GM21619 (cell line): Measurements from ENCODE around the gene DOP1B.
"Not testable (repeated sequence)": the region's sequence is repeated elsewhere in the genome, so short reads cannot be mapped to it uniquely, and the experiment has no call there.

Source experiments
- ATAC-seq: cut with Tn5 transposase; IDR thresholded peaks from one replicate; pipeline ENCODE4 v1.9.1; 2021; ENCODE audit not compliant: unreplicated experiment

The DOP1B gene

GRCh38 chr21:36156815-36157670 is at the start of gene DOP1B:
Gene DOP1B (plus strand): TSS chr21:36156824. CDS start chr21:36164734, 7,910 bp downstream.
- peak; percentile 16 for ATAC-seq

GRCh38 chr21:36109868-36110267 is 46.8 kb upstream of the DOP1B start:
- no peak for ATAC-seq

GRCh38 chr21:36111238-36111637 is 45.4 kb upstream of the DOP1B start:
- ATAC-seq = no peak

- no peak for ATAC-seq
These were observed 42.8 kb upstream of the DOP1B start for GRCh38 chr21:36113647-36114428.

- no peak for ATAC-seq
These were observed 41.4 kb upstream of the DOP1B start for GRCh38 chr21:36115138-36115730.

- no peak for ATAC-seq
These were observed 39.3 kb upstream of the DOP1B start for GRCh38 chr21:36117286-36117741.

GRCh38 chr21:36120304-36120888 is 36.2 kb upstream of the DOP1B start:
- no peak for ATAC-seq

- ATAC-seq = no peak
These were observed 33.6 kb upstream of the DOP1B start for GRCh38 chr21:36122977-36123376.

- no peak for ATAC-seq
These were observed 32.2 kb upstream of the DOP1B start for GRCh38 chr21:36124395-36124794.

- no peak for ATAC-seq
These were observed 31.0 kb upstream of the DOP1B start for GRCh38 chr21:36125512-36126207.

GRCh38 chr21:36126208-36126565 is 30.4 kb upstream of the DOP1B start:
- no peak for ATAC-seq

- ATAC-seq = no peak
These were observed 30.0 kb upstream of the DOP1B start for GRCh38 chr21:36126621-36127110.

- ATAC-seq = no peak
These were observed 29.2 kb upstream of the DOP1B start for GRCh38 chr21:36127250-36127904.

- no peak for ATAC-seq
These were observed 28.6 kb upstream of the DOP1B start for GRCh38 chr21:36127977-36128376.

- ATAC-seq = no peak
These were observed 27.4 kb upstream of the DOP1B start for GRCh38 chr21:36129219-36129618.

- not testable (repeated sequence) for ATAC-seq
These were observed 26.2 kb upstream of the DOP1B start for GRCh38 chr21:36130414-36130762.

- ATAC-seq = not testable (repeated sequence)
These were observed 25.8 kb upstream of the DOP1B start for GRCh38 chr21:36130839-36131238.

- ATAC-seq = no peak
These were observed 23.9 kb upstream of the DOP1B start for GRCh38 chr21:36132696-36133095.

- ATAC-seq = no peak
These were observed 21.7 kb upstream of the DOP1B start, which contains the start of gene CBR3 for GRCh38 chr21:36134803-36135390. Gene CBR3 (plus strand): TSS chr21:36135079. CDS start chr21:36135193, 114 bp downstream.
